Measurements from ENCODE around the gene TRAF2.

The TRAF2 gene

GRCh38 chr9:136941231-136942111, 55.2 kb downstream of the TRAF2 start:
- TF ChIP-seq POLR2A (IDR thresholded peaks at IDR 0.05; ENCODE audit: low read depth, low read length) (no peak), TAF1 (IDR thresholded peaks at IDR 0.05; ENCODE audit: borderline replicate concordance, low read depth, low read length) (no peak), POLR2AphosphoS5 (IDR thresholded peaks at IDR 0.05; ENCODE audit: low read depth, low read length) (no peak)
- no peak for DNase-seq (ENCODE audit: insufficient read length)
- no peak for FAIRE-seq

DNA sequence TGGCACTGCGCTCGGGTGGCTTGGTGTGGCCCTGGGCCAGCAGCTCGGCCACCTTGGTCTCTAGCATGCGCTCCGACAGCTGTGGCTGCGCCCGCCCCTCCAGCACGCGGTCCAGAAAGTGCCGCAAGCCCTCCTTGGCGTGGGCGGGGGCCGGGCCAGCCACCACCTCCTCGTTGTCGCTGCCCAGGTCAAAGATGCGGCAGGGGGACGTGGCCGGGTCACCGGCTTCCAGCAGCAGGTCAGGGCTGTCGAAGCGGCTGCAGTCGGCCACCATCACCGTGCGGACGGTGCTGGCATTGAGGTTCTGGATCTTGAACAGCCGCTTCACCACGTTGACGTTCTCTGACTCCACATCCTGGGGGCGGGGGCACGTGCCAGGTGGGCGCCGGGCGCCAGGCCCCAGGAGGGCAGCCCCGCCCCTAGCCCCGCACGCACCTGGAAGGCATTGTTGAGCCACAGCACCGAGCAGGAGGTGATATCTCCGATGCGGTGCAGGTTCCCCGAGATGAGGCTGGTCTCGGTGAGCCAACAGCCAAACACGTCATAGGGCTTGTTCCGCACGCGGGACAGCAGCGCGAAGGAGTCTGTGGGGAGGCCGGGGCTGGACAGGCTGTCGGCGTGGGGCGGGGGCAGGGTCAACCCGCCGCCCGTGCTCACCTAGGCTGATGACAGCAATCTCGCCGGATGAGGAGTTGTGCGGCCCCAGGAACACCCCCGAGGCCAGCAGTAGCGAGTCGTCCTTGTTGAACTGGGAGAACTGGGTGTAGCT, 56.0 kb downstream of the TRAF2 start:
- TF ChIP-seq POLR2AphosphoS5 (IDR thresholded peaks at IDR 0.05; ENCODE audit: low read depth, low read length) (no peak), TAF1 (IDR thresholded peaks at IDR 0.05; ENCODE audit: borderline replicate concordance, low read depth, low read length) (no peak), POLR2A (IDR thresholded peaks at IDR 0.05; ENCODE audit: low read depth, low read length) (no peak)
- FAIRE-seq = no peak
- DNase-seq (ENCODE audit: insufficient read length) = no peak

DNA sequence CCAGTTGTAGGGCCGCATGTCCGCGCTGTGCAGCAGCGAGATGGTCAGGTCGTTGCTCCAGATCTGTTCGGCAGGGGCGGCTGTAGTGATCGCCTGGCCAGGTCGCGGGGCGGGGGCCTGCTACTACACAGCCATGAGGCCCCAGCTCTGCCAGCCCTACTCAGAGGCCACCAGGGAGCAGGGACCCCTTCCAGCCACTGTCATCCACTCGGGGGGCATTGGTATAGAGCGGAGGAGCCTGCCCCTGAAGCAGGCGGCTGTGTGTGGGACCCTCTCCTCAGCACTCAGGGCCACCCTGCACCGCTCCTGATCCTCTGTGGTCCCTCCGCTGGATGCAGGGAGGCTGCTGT, 56.5 kb downstream of the TRAF2 start:
- no peak for DNase-seq (ENCODE audit: insufficient read length)
- no peak for FAIRE-seq
- TF ChIP-seq POLR2AphosphoS5 (IDR thresholded peaks at IDR 0.05; ENCODE audit: low read depth, low read length) (no peak), TAF1 (IDR thresholded peaks at IDR 0.05; ENCODE audit: borderline replicate concordance, low read depth, low read length) (no peak), POLR2A (IDR thresholded peaks at IDR 0.05; ENCODE audit: low read depth, low read length) (no peak)

- DNase-seq (ENCODE audit: insufficient read length) (peak; percentile 70), FAIRE-seq (peak; percentile 33)
- no peak for TF ChIP-seq POLR2AphosphoS5 (IDR thresholded peaks at IDR 0.05; ENCODE audit: low read depth, low read length)
- no peak for TF ChIP-seq TAF1 (IDR thresholded peaks at IDR 0.05; ENCODE audit: borderline replicate concordance, low read depth, low read length)
- TF ChIP-seq POLR2A (IDR thresholded peaks at IDR 0.05; ENCODE audit: low read depth, low read length) = no peak
These were observed 57.2 kb downstream of the TRAF2 start for GRCh38 chr9:136943291-136944211.

GRCh38 chr9:136944212-136944518, 57.8 kb downstream of the TRAF2 start:
- no peak for FAIRE-seq
- no peak for TF ChIP-seq TAF1 (IDR thresholded peaks at IDR 0.05; ENCODE audit: borderline replicate concordance, low read depth, low read length)
- no peak for TF ChIP-seq POLR2AphosphoS5 (IDR thresholded peaks at IDR 0.05; ENCODE audit: low read depth, low read length)
- TF ChIP-seq POLR2A (IDR thresholded peaks at IDR 0.05; ENCODE audit: low read depth, low read length) = no peak
- peak; percentile 86 for DNase-seq (ENCODE audit: insufficient read length)

GRCh38 chr9:136944519-136945332, 58.4 kb downstream of the TRAF2 start, which contains the start of the genes C8G and FBXW5:
Gene C8G (plus strand): TSS chr9:136945243. CDS start chr9:136945321, 78 bp downstream.
Gene FBXW5 (minus strand): TSS chr9:136944738. CDS start chr9:136944083, 655 bp downstream.
- DNase-seq (ENCODE audit: insufficient read length) (peak; percentile 99), FAIRE-seq (peak; percentile 99)
- peak; percentile 53; the same call in 1 of the 2 replicates for TF ChIP-seq POLR2A (IDR thresholded peaks at IDR 0.05; ENCODE audit: low read depth, low read length)
- TF ChIP-seq TAF1 (IDR thresholded peaks at IDR 0.05; ENCODE audit: borderline replicate concordance, low read depth, low read length) = no peak

GRCh38 chr9:136945333-136946227, 59.3 kb downstream of the TRAF2 start:
- no peak for TF ChIP-seq TAF1 (IDR thresholded peaks at IDR 0.05; ENCODE audit: borderline replicate concordance, low read depth, low read length)
- no peak for TF ChIP-seq POLR2A (IDR thresholded peaks at IDR 0.05; ENCODE audit: low read depth, low read length)
- TF ChIP-seq POLR2AphosphoS5 (IDR thresholded peaks at IDR 0.05; ENCODE audit: low read depth, low read length) = no peak
- FAIRE-seq (no peak), DNase-seq (ENCODE audit: insufficient read length) (no peak)

- FAIRE-seq (no peak), DNase-seq (ENCODE audit: insufficient read length) (no peak)
- TF ChIP-seq POLR2AphosphoS5 (IDR thresholded peaks at IDR 0.05; ENCODE audit: low read depth, low read length) = no peak
- TF ChIP-seq POLR2A (IDR thresholded peaks at IDR 0.05; ENCODE audit: low read depth, low read length) = no peak
- TF ChIP-seq TAF1 (IDR thresholded peaks at IDR 0.05; ENCODE audit: borderline replicate concordance, low read depth, low read length) = no peak
These were observed 60.1 kb downstream of the TRAF2 start for GRCh38 chr9:136946228-136947027.

Data from GM12892 (cell line).